Stimulated activated CD4-positive, alpha-beta T cell treated with anti-CD3 and anti-CD28 coated beads, Interleukin-1b, Interleukin-23, amount 100 ng/mL, for 24 hours (primary cell): ENCODE measurements around the gene NEUROD2.
A peak's percentile ranks its signal among the peaks of the same experiment; 100 is the strongest.

Source experiments
- DNase-seq, 4 experiments: peaks; one replicate each; pipeline ENCODE4 v3.0.0-alpha.2; 2020; ENCODE audit warnings: low read depth in 4 of 4, low spot score in 1 of 4

The NEUROD2 gene

GRCh38 chr17:39607851-39608130, at the start of gene NEUROD2:
TSS of gene NEUROD2 (minus strand) at chr17:39607920. CDS start at chr17:39606599, 1,321 bp downstream.
- DNase-seq: no peak

DNA sequence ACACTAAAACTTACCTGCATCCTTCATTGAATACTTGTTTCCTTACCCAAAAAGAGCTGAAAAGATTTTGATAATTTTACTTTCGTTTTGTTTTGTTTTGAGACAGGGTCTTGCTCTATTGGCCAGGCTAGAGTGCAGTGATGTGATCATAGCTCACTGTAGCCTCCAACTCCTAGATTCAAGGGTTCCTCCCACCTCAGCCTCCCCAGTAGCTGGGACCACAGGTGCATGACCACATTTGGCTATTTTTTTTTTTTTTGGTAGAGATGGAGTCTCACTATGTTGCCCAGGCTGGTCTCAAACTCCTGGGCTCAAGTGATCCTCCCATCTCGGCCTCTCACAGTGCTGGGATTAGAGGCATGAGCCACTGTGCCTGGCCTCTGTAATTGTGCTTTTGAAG, 47.4 kb upstream of the NEUROD2 start:
- DNase-seq: no peak

- DNase-seq: peak; percentile 66 to 79 (median 71)
Measured at GRCh38 chr17:39653662-39654331, 46.1 kb upstream of the NEUROD2 start.

GRCh38 chr17:39653316-39653661, 45.6 kb upstream of the NEUROD2 start:
- DNase-seq: no peak

DNA sequence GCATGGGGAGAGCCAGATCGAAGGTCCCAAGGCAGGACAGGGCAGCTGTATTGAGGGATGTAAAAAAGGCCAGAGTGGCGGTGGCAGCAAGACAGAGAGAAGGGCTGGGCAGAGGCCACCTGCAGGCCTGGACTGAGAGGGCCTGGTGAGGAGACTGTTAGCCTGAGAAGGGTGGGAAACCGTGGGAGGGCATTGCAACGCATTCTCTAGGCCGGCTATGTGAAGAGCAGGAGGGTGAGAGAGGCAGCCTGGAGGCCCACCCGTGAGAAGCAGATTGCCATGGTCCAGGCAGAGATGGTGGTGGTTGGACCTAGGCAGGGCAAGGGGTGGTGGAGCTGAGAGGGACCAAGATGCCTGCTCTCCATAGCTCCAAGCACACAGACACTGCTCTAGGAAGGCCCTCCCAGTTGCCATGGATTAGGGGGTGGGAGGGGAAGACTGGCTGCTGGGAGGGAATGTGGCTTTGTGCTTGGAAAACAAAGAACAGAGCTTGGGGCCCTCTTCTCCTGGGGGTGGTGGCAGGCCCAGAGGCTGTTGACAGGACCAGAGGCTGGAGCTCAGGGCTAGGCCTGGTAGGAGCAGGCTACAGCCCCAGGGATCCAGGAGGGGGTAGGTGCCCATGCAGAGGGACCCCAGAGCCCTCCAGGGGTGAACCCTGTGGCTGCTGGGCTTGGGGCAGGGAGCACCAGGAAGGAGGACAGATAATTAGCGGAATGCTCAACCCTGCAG, 45.0 kb upstream of the NEUROD2 start:
- DNase-seq: no peak

GRCh38 chr17:39651923-39652586, 44.3 kb upstream of the NEUROD2 start:
- DNase-seq: no peak

- DNase-seq: no peak
Measured at GRCh38 chr17:39650121-39650579, 42.4 kb upstream of the NEUROD2 start.

DNA sequence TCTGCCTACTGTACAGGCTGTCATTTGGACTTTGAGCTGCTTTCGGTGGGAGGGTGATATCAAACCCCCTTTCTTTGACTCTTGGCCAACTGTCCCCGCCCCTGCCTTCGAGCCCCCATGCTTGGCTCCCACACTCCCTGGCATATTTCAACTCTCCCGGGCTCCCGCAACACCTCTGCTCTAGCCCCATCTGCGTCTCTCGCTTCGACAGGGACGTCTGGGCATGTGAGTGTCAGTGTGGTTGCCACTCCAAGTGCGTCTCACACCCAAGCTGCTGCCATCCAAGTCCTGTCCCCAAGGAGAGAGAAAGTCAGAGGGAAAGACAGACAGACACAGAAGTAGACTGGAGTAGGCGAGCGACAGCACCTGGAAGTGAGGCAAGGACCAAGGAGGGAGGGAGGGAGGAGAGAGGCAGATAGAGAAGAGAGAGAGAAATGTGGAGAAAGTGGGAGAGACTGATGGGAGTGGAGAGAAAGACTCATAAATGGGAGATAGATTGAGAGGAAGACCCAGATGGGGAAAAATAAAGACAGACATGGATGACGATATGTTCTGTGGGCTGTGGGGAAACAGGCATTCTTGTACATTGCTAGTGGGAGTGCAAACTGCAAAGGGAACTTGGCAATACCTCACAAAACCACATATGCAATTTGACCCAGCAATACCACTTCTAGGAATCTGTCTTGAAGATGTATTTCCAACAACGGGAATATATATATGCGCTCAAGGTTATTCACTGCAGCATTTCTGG, 41.1 kb upstream of the NEUROD2 start:
- DNase-seq: no peak

DNA sequence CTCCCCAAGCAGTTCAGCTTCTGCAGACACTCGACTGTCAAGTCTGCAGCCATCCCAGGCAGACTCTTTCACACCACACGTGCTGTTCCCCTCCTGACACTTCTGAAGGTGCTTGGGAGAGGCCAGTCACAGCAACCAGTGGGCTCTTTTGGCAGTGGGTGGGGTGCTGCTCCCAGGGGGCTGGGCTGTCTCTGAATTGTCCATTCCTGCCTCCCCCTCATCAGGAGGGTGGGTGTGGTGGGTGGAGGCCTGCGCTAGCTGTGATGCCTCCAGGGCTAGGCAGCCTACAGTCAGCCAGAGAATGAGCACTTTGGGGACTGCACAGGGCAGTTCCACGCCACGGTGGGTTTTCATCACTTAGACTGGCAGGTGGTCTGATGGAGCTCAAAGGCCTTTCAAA, 39.5 kb upstream of the NEUROD2 start:
- DNase-seq: no peak

DNA sequence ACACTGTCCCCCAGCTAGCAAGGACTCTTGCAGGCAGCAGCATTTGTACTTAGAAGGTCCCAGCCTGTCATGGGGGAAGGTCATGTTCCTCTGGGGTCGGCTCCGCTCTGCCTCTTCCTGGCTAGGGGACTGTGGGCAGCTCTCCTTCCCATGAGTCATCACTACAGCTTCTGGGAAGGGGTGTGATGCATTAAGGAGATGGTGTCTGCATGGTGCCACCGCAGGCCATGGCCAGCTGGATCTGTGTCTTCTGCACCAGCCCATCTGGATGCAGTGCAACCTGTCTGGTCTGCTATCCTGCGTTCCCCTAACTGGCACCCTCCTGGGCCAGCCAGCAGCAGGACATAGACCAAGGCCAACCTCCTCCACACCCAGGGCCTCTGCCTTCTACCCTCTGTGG, 35.6 kb upstream of the NEUROD2 start:
- DNase-seq: no peak

DNA sequence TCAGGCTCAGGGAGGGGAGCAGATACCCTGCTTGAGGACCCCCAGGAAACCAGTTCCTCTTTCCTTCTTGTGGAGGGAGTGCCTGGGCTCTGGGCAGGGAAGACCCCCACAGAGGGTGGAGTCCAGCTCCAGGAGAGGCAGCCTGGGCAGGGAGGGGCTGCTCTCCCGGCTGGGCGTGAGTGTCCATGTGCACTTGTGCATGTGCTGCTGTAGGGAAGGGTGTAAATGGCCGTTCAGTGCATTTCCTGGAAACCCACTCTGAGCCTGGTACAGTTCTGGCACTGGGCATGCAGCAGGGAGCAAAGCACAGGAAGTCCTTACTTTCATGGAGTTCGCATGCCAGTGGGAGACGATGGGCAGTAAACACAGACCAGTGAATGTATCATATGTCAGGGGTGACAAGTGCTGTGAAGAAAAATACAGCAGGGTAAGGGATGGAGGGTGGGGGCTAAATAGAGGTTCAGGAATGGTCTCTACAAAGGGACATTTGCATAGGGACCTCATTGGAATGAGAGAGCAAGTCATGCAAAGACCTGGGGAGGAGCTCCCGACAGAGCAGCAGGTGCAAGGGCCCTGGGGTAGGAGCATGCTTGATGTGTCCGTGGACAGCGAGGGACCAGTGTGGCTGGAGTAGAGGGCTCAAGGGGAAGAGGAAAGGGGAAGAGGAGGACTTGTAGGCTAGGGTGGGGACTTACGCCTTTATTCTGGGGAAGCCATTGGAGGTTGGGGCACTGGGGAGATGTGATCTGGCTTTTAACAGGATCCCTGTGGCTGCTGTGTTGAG, 34.8 kb upstream of the NEUROD2 start:
- no peak for DNase-seq

DNA sequence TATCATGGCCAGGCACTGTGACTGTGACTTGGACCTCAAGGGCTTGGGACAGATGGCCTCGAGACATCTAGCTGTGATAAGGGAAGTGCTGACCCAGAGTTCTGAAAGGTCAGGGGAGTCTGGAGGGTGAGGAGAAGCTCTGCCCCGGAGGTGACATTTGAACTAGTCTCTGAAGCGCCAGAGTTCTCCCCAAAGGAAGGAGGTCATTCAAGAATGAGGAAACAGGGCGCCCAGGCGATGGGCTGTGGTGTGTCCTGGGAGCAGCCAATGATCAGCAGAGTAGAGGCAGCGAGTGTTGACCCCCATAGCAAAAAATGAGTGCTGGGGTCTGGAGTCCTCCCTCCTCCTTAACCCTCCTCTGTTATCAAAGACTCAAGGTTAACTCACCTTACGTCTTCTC, 34.2 kb upstream of the NEUROD2 start:
- DNase-seq: no peak

DNA sequence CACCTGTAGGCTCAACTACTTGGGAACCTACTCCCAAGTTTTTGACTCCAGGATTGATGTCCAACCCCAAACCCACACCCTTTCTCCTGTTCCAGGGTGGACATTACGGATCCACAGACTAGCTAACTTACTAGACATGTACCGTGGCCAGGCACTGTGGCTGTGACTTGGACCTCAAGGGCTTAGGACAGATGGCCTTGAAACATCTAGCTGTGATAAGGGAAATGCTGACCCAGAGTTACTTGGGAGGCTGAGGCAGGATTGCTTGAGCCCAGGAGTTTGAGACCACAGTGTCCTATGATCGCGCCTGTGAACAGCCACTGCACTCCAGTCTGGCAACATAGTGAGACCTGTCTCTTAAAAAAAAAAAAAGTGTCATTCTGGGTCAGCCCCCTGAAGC, 33.4 kb upstream of the NEUROD2 start:
- no peak for DNase-seq

DNA sequence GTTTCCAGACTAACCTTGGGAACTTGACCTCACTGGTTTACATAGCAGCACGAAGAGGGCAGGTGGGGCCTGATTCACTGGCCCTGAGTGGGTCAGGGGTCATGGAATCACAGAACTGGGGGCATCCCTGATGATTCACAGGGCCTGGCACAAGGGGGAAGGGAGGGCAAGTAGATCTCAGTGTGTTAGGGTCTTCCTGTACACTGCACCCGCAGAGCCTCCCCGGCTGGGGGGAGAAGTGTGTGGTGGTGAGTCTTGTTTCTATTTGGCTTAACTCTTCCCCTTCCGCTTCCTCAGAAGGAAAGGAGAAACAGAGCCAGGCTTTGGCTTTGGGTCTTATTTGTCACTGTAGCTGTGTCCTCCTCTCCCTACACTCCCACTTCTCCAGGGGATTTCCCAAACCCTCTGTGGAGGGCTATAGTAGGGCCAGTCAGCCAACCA, 32.9 kb upstream of the NEUROD2 start:
- no peak for DNase-seq

GRCh38 chr17:39639566-39640458, 32.1 kb upstream of the NEUROD2 start:
- no peak for DNase-seq

- DNase-seq: no peak
Measured at GRCh38 chr17:39639043-39639442, 31.3 kb upstream of the NEUROD2 start.

DNA sequence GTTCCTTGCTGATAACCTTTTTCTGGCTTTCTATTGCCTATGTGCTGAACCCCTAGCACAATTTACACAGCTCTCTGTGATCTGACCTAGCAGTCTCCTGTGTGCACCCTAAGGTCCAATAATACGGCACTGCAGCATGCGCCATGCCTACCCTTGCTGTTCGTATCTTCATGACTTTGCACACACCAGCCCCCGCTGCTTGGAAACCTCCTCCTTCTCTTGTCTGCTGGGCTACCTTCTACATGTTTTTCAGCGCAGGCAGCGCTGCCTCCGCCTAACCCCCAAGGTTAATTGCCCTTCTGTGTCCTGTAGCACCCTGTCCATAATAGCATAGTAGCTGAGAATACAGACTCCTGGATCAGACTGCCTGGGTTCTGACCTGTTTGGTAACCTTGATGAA, 30.6 kb upstream of the NEUROD2 start:
- DNase-seq: no peak

- peak; percentile 75 to 92 (median 86) for DNase-seq
Measured at GRCh38 chr17:39636927-39637736, 29.4 kb upstream of the NEUROD2 start, which contains the start of gene STARD3. TSS of gene STARD3 (plus strand) at chr17:39637144. CDS start at chr17:39653532, 16,388 bp downstream.

- DNase-seq: no peak
Measured at GRCh38 chr17:39636587-39636926, 28.8 kb upstream of the NEUROD2 start.
